Activated CD4-positive, alpha-beta T cell treated with anti-CD3 and anti-CD28 coated beads for 24 hours (primary cell): ENCODE results near the gene ZNF148.
"Not testable (repeated sequence)": the region's sequence is repeated elsewhere in the genome, so short reads cannot be mapped to it uniquely, and the experiment has no call there.

Source experiments
- DNase-seq, 2 donors: peaks; one replicate each; pipeline ENCODE4 v3.0.0-alpha.2; 2020; ENCODE audit warnings: low read depth in 2 of 2

ZNF148 gene

GRCh38 chr3:125374501-125374995 lies 577 bp downstream of the ZNF148 start:
- DNase-seq: no peak

DNA sequence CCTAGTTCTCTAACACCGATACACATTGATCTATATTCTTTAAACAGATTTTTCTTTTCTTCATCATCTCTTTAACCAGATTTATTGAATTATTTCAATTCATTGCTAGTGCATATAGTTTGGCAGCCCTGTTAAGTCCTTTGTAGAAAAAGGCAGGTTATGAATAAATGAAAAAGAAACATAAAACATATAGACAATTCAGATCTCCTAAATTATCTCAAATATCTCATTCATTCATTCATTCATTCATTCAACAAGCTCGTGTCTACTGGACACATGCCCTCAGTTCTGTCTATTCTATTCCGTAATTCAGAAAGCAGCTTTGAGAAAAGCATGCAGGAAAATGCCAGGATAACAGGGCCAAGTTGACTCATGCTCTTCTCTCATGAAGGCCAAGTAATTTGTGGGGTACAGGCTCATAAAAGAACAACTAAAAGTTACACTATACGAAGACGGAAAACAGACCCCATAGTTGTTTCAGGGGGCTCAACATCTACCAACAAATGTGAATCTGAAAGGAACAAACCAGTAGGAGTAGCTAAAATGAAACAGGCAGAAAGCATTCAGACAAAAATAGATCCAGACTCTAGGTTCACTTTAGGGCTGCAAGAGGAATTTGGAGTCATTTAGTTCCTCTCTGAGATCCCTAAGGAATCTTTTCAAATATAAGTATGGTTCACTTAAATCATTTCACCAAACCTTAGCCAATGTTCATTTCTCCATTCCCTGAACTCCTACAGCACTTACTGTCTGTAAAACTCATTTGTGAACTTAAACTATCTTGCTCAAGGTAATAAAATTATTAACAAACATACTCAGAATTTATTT lies 7.5 kb downstream of the ZNF148 start:
- DNase-seq: no peak

GRCh38 chr3:125366132-125366531 lies 9.0 kb downstream of the ZNF148 start:
- no peak for DNase-seq

DNA sequence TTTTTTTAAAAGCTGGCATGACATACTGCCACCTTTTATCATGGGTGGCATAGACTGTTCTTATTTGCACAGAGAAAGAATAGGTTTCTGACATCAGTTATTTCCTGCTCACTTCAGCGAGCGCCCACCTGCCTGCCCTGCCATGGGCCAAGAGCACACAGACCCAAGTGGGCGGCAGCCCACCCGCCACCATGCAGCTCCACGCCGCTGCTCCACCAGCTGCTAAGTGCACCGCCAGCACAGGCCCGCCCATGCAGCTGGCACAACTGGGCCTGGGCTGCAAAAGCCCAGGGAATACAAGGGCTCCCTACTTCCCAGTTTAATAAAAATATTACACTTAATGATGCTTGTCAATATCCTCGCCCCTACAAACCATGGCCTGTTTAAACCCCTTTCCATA lies 15.4 kb downstream of the ZNF148 start:
- DNase-seq: no peak

- no peak for DNase-seq
Measured at GRCh38 chr3:125358923-125359322, 16.2 kb downstream of the ZNF148 start.

- DNase-seq: no peak
Measured at GRCh38 chr3:125357837-125358236, 17.3 kb downstream of the ZNF148 start.

DNA sequence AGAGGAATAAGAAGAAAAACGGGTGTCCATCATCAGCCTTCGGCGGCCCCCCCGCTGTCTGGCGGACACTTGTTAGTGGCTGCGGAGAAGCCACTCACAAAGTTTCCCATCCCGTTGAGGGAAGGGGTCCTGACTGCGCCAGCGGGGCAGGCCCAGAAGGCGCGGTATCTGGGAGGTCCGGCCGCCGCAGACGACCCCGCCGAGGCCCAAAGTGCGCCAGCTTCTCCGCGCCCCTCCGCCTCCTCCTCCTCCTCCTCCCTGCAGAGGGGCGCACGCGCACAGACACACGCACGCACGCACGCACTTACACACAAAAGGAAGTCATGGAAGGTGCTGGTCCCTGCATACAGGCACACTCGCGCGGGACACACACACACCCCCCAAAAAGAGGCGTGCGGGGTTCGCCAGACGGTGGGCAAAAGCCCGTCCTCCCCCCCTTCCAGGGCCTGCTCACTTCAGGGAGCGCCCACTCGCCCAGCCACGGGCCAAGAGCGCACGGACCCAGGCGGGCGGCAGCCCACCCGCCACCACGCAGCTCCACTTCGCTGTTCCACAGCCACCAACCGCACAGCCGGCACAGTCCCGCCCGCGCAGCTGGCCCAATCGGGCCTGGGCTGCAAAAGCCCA lies 18.0 kb downstream of the ZNF148 start:
- DNase-seq: peak; percentile 23 to 43

GRCh38 chr3:125356140-125357026 lies 18.7 kb downstream of the ZNF148 start:
- DNase-seq: no peak

GRCh38 chr3:125353659-125354058 lies 21.5 kb downstream of the ZNF148 start:
- DNase-seq: no peak

DNA sequence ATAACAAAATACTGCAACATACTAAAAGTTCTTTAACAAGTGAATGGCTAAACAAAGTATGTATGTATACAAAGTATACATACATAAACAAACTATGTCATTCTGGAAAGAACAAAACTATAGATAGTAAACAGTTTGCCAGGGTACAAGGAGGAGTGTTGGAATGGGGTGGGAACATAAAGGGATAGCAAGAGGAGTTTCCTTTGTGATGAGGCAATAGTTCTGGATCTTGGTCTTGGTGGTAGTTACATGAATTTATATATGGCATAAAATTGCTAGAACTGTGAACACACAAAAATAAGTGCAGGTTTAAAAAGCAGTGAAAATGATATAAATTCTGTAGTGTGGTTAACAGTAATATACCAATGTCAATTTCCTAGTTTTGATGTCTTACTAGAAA lies 22.0 kb downstream of the ZNF148 start:
- DNase-seq: no peak

- DNase-seq: no peak
Measured at GRCh38 chr3:125351814-125352456, 23.2 kb downstream of the ZNF148 start.

- DNase-seq: no peak
Measured at GRCh38 chr3:125351152-125351551, 24.0 kb downstream of the ZNF148 start.

GRCh38 chr3:125350597-125350996 lies 24.5 kb downstream of the ZNF148 start:
- DNase-seq: no peak

- DNase-seq: no peak
Measured at GRCh38 chr3:125349556-125350165, 25.5 kb downstream of the ZNF148 start.

DNA sequence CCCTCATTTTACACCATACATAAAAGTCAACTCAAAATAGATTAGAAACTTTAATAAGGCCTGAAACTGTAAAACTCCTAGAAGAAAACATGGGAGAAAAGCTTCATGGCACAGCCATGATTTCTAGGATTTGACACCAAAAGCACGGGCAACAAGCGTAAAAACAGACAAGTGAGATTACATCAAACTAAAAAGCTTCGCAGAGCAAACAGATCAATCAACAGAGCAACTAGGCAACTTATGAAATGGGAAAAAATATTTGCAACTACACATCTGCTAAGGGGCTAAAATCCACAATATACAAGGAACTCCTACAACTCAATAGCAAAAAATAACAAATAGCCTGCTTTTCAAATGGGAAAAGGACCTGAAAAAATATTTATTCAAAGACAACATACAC lies 26.1 kb downstream of the ZNF148 start:
- no peak for DNase-seq

DNA sequence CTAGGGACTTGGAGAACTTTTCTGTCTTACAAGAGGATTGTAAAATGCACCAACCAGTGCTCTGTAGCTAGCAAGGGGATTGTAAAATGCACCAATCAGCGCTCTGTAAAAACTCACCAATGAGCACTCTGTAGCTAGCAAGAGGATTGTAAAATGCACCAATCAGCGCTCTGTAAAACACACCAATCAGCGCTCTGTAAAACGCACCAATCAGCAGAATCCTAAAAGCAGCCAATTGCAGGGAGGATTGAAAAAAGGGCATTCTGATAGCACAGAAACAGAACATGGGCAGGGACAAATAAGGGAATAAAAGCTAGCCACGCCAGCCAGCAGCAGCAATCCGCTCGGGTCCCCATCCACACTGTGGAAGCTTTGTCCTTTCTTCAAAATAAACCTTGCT lies 31.8 kb downstream of the ZNF148 start:
- not testable (repeated sequence) for DNase-seq

DNA sequence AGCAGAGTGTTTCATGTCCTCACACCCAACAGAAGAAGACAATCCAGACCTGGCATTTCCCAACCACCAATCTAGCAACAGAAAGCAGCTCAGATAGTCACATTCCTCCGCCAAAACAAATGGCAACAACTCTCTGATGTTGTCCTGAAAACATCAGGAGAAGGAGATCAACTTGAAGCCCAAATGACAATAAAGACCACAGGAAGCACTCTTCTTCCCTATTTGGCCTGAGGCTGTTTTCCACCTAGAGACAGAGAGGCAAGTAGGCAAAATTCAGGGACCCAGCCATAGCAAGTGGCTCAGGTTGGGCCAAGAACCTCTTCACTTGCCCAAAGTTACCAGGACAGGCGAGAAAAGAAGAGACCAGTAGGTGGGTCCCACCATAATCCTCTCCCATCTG lies 35.0 kb downstream of the ZNF148 start:
- DNase-seq: no peak

DNA sequence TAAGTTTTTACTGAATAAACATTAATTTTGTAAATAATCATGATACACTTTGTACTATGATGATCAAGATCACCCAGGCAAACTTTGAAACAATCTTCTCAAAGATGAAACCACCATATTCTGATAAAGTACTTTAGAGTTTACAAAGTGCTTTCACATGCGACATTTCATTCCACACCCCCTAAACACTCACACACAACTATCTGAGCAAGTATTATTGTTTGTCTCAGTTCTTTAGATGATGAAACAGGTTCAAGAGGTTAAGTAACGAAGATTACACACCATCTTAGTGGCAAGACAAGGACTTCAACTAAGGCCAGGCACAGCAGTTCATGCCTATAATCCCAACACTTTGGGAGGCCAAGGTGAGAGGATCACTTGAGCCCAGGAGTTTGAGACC lies 37.6 kb downstream of the ZNF148 start:
- no peak for DNase-seq

DNA sequence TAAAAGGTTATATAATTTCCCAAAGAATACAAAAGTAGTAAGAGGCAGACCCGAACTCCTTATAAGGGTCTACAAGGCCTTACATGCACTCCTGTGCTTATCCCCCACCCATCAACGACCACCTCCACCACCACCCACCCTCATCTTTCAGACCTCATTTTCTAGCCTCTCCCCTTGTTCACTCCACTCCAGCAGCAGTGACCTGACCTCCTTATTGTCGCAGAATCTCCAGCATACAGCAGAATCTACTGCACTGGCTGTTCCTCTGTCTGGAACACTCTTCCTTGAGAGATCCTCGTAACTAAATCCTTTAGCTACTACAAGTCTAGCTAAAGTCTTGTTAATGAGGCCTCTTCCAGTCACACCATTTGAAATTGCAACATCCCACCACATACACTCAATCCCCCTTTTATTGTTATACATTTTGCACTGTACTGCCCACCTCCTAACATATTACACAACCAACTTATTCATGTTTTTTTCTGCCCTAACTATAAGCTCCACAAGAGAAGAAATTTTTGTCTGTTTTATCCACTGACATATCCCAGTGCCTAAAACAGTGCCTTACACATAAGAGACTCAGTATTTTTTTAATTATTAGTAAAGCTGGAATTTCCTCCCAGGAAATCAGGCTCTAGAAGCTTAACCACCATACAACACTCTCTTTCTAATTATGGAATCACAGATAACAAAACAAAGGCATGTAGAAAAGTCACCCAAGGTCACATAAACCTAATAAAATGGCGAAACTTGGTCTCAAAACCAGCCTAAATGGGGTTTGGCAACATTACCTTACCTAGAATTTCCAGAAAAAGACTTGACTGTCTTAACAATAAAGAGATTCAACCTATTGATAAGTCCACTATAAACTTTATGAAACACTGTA lies 40.2 kb downstream of the ZNF148 start:
- DNase-seq: no peak

DNA sequence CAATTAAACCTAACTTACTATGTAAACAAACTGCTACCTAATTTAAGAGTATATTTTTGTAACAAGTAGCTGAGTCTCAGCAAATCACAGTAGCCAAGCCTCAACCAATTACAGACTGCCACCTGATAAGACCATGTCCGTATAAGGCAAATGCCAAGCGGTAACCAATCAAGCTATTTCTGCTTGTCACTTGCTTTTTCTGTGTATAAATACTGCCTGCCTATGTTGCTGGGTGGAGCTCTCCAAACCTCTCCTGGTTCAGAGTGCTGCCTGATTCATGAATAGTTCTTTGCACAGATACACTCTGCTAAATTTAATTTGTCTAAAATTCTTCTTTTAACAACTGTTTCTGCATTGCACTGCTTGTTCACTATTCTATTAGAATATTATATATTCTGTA lies 42.6 kb downstream of the ZNF148 start:
- no peak for DNase-seq
